ENCODE measurements around the gene NEK2.

DNA sequence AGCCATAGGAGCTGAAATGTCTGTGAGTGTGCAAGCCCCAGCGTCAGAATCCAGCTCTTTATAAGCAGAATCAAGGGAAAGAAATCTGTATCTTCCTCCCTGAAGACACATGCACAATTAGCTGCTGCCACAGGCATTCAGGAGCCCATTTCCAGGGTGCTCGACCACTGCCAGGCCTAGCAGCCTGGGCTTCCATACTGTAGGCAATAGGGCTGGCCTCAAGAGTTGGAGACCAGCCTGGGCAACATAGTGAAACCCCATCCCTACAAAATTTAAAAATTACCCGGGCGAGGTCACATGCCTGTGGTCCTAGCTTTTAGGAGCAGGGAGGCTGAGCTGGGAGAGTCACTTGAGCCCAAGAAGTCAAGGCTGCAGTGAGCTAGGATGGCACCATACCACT, 41.0 kb downstream of the NEK2 start:
- TF ChIP-seq, protein P1, sequence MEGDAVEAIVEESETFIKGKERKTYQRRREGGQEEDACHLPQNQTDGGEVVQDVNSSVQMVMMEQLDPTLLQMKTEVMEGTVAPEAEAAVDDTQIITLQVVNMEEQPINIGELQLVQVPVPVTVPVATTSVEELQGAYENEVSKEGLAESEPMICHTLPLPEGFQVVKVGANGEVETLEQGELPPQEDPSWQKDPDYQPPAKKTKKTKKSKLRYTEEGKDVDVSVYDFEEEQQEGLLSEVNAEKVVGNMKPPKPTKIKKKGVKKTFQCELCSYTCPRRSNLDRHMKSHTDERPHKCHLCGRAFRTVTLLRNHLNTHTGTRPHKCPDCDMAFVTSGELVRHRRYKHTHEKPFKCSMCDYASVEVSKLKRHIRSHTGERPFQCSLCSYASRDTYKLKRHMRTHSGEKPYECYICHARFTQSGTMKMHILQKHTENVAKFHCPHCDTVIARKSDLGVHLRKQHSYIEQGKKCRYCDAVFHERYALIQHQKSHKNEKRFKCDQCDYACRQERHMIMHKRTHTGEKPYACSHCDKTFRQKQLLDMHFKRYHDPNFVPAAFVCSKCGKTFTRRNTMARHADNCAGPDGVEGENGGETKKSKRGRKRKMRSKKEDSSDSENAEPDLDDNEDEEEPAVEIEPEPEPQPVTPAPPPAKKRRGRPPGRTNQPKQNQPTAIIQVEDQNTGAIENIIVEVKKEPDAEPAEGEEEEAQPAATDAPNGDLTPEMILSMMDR (conservative IDR thresholded peaks at IDR 0.05), result no peak
- TF ChIP-seq EZH2 (IDR thresholded peaks at IDR 0.05; ENCODE audit: low read depth), result no peak

Measured in PC-9 (cell line).